H9 (cell line): ENCODE data around the gene TLE6. TPM values are rescaled to one million over a fixed set of nuclear protein-coding genes. Genes with fewer than 3 reads are reported as not detected.

ENCODE experiments used
- DNase-seq: peaks from one replicate; pipeline ENCODE4 v3.0.0-alpha.2; 2017
- H2AFZ ChIP-seq: one replicate; pipeline ENCODE4 v1.6.1; 2013; ENCODE audit warnings: mild to moderate bottlenecking, low read length, control low read depth, moderate library complexity
- H2AK5ac ChIP-seq: 2 replicates; pipeline ENCODE4 v1.6.1; 2013; ENCODE audit warnings: low read length, control low read depth, mixed read lengths; ENCODE audit not compliant: insufficient read length
- H2BK120ac ChIP-seq: one replicate; pipeline ENCODE4 v1.6.1; 2013; ENCODE audit warnings: low read depth, mild to moderate bottlenecking, low read length, control low read depth, inconsistent platforms; ENCODE audit not compliant: poor library complexity, severe bottlenecking
- H2BK12ac ChIP-seq: 2 replicates; pipeline ENCODE4 v1.6.1; 2013; ENCODE audit warnings: low read length, control low read depth, mixed read lengths, low read depth; ENCODE audit not compliant: insufficient read length
- H2BK15ac ChIP-seq: 2 replicates; pipeline ENCODE4 v1.6.1; 2013; ENCODE audit warnings: low read depth, low read length, control low read depth
- H2BK20ac ChIP-seq: one replicate; pipeline ENCODE4 v1.6.1; 2013; ENCODE audit warnings: low read depth, mild to moderate bottlenecking, low read length, control low read depth, inconsistent platforms; ENCODE audit not compliant: poor library complexity, severe bottlenecking
- H2BK5ac ChIP-seq: 2 replicates; pipeline ENCODE4 v1.6.1; 2013; ENCODE audit warnings: low read length, control low read depth, mixed read lengths; ENCODE audit not compliant: insufficient read length
- H3K14ac ChIP-seq: 2 replicates; pipeline ENCODE4 v1.6.1; 2013; ENCODE audit warnings: low read length, control low read depth; ENCODE audit not compliant: insufficient read depth
- H3K18ac ChIP-seq: 2 replicates; pipeline ENCODE4 v1.6.1; 2013; ENCODE audit warnings: low read depth, mild to moderate bottlenecking, mixed read lengths, low read length, control low read depth; ENCODE audit not compliant: insufficient read length
- H3K23ac ChIP-seq: 2 replicates; pipeline ENCODE4 v1.6.1; 2013; ENCODE audit warnings: low read length, control low read depth, mixed read lengths, low read depth; ENCODE audit not compliant: insufficient read length
- H3K23me2 ChIP-seq: 2 replicates; pipeline ENCODE4 v1.6.1; 2013; ENCODE audit warnings: low read depth, mild to moderate bottlenecking, mixed read lengths, low read length, control low read depth; ENCODE audit not compliant: insufficient read length, poor library complexity, severe bottlenecking
- H3K27ac ChIP-seq: 2 replicates; pipeline ENCODE4 v1.5.1; 2013; ENCODE audit warnings: low read length, control low read depth, mixed read lengths, low read depth; ENCODE audit not compliant: insufficient read length
- H3K27me3 ChIP-seq: 2 replicates; pipeline ENCODE4 v1.6.1; 2013; ENCODE audit warnings: low read length, control low read depth, inconsistent platforms; ENCODE audit not compliant: insufficient read depth
- H3K4ac ChIP-seq: 2 replicates; pipeline ENCODE4 v1.6.1; 2013; ENCODE audit warnings: low read depth, mild to moderate bottlenecking, control low read depth, inconsistent platforms, low read length, moderate library complexity
- H3K4me1 ChIP-seq: 2 replicates; pipeline ENCODE4 v1.6.1; 2013; ENCODE audit warnings: low read length, control low read depth, inconsistent platforms; ENCODE audit not compliant: insufficient read depth
- H3K4me2 ChIP-seq: 2 replicates; pipeline ENCODE4 v1.6.1; 2013; ENCODE audit warnings: low read length, control low read depth, mixed read lengths; ENCODE audit not compliant: insufficient read length, insufficient read depth
- H3K56ac ChIP-seq: 2 replicates; pipeline ENCODE4 v1.6.1; 2013; ENCODE audit warnings: low read depth, mild to moderate bottlenecking, mixed read lengths, low read length, control low read depth; ENCODE audit not compliant: insufficient read length
- H3K79me1 ChIP-seq: 2 replicates; pipeline ENCODE4 v1.6.1; 2013; ENCODE audit warnings: low read depth, mild to moderate bottlenecking, moderate library complexity, low read length, control low read depth, inconsistent platforms; ENCODE audit not compliant: insufficient read depth, poor library complexity, severe bottlenecking
- H3K79me2 ChIP-seq: 2 replicates; pipeline ENCODE4 v1.6.1; 2013; ENCODE audit warnings: low read length, control low read depth, inconsistent platforms; ENCODE audit not compliant: insufficient read depth
- H3K9ac ChIP-seq: 2 replicates; pipeline ENCODE4 v1.6.1; 2013; ENCODE audit warnings: low read length, control low read depth, mixed read lengths; ENCODE audit not compliant: insufficient read length; ENCODE audit errors: extremely low read depth
- H3K9me3 ChIP-seq: one replicate; pipeline ENCODE4 v1.6.1; 2013; ENCODE audit warnings: low read depth, low read length, inconsistent platforms; ENCODE audit not compliant: control insufficient read depth
- H3T11ph ChIP-seq: one replicate; pipeline ENCODE4 v1.6.1; 2013; ENCODE audit warnings: mild to moderate bottlenecking, low read length, control low read depth, inconsistent platforms
- H4K20me1 ChIP-seq: one replicate; pipeline ENCODE4 v1.6.1; 2013; ENCODE audit not compliant: control insufficient read depth, insufficient read length, insufficient read depth
- H4K5ac ChIP-seq: 2 replicates; pipeline ENCODE4 v1.6.1; 2013; ENCODE audit warnings: low read depth, mild to moderate bottlenecking, mixed read lengths, low read length, control low read depth; ENCODE audit not compliant: insufficient read length
- H4K8ac ChIP-seq: replicated peaks from 2 replicates; pipeline ENCODE4 v1.6.1; 2013; ENCODE audit warnings: low read length, control low read depth, mixed read lengths, low read depth; ENCODE audit not compliant: insufficient read length
- H4K91ac ChIP-seq: 2 replicates; pipeline ENCODE4 v1.6.1; 2013; ENCODE audit warnings: low read depth, mild to moderate bottlenecking, moderate library complexity, mixed read lengths, low read length, control low read depth; ENCODE audit not compliant: insufficient read length
- H3K27ac Mint-ChIP-seq, 3 experiments: 2 replicates in 2 of 3; 3 replicates in 1 of 3; pipeline ENCODE4 v1.8.0; 2020 to 2021; ENCODE audit warnings: mixed read lengths in 3 of 3, mild to moderate bottlenecking in 1 of 3, moderate library complexity in 1 of 3
- H3K27me3 Mint-ChIP-seq: 2 replicates; pipeline ENCODE4 v1.8.0; 2021; ENCODE audit warnings: low read depth, mild to moderate bottlenecking, moderate library complexity, mixed read lengths
- H3K36me3 Mint-ChIP-seq, 3 experiments: 2 replicates in 2 of 3; 3 replicates in 1 of 3; pipeline ENCODE4 v1.8.0; 2020 to 2021; ENCODE audit warnings: low read depth in 3 of 3, mixed read lengths in 3 of 3; ENCODE audit not compliant: insufficient read depth in 1 of 3
- H3K4me1 Mint-ChIP-seq, 2 experiments: 2 replicates each; pipeline ENCODE4 v1.8.0; 2020; ENCODE audit warnings: mixed read lengths in 2 of 2
- H3K4me3 Mint-ChIP-seq, 2 experiments: 2 replicates in 1 of 2; 3 replicates in 1 of 2; pipeline ENCODE4 v1.8.0; 2020 to 2021; ENCODE audit warnings: mild to moderate bottlenecking in 2 of 2, mixed read lengths in 2 of 2, moderate library complexity in 1 of 2
- H3K9me3 Mint-ChIP-seq, 2 experiments: 2 replicates in 1 of 2; 3 replicates in 1 of 2; pipeline ENCODE4 v1.8.0; 2020; ENCODE audit warnings: mild to moderate bottlenecking in 2 of 2, mixed read lengths in 2 of 2, moderate library complexity in 1 of 2
- CTCF ChIP-seq: fragments of 200-600 bp; sonication (generic); conservative IDR thresholded peaks from 3 replicates; pipeline ENCODE4 v1.8.0; 2021; ENCODE audit warnings: antibody characterized with exemption, mild to moderate bottlenecking
- WGBS: extraction: QIAGEN DNeasy Blood & Tissue Kit; methylation state at CpG from one replicate; pipeline ENCODE4 v1.1.7; 2013; ENCODE audit warnings: missing lambda C conversion rate, low lambda C conversion rate, mixed read lengths; ENCODE audit not compliant: insufficient read length; ENCODE audit errors: extremely low coverage; 5-methylcytosine and 5-hydroxymethylcytosine counted together
- long read RNA-seq: library from polyadenylated mRNA; unstranded; transcript quantifications from one replicate; pipeline ENCODE4 v2.0.0, GENCODE V29; 2020
- total RNA-seq: library from RNA; stranded (reverse); gene quantifications from 2 replicates; pipeline ENCODE4 v1.2.1, GENCODE V29; 2021

TLE6 gene
- 1.1 and 1.7 TPM in 2 replicates for total RNA-seq
- long read RNA-seq, partial matches to known transcripts, result 0 of 1 reads
- long read RNA-seq, other reads (novel, unspliced or antisense), result 1 of 1 reads

GRCh38 chr19:2977001-2977745, at the start of gene TLE6:
Gene TLE6, plus strand, starts transcription at chr19:2977564. Its CDS starts 670 bp downstream, at chr19:2978234.
- Histone ChIP-seq H3K9ac (no peak within 1 kb of the TSS), H4K5ac (no peak within 1 kb of the TSS), H4K91ac (no peak within 1 kb of the TSS), H2BK12ac (no peak within 1 kb of the TSS), H2BK15ac (no peak within 1 kb of the TSS), H4K20me1 (no peaks in the 10 kb centered on the region), H3K23me2 (peaks cover 5% of the 10 kb centered on the region), H3K9me3 (no peaks in the 10 kb centered on the region), H3K4me1 (peaks cover 2% of the 10 kb centered on the region; the same call in 1 of the 2 replicates), H3K27ac (no peak within 1 kb of the TSS), H2AFZ (no peak within 1 kb of the TSS), H3K4ac (no peak within 1 kb of the TSS), H3T11ph (no peak within 1 kb of the TSS), H3K18ac (no peak within 1 kb of the TSS), H2BK120ac (no peak within 1 kb of the TSS), H4K8ac (no peak within 1 kb of the TSS), H3K56ac (no peak within 1 kb of the TSS), H2BK5ac (no peak within 1 kb of the TSS), H2AK5ac (no peak within 1 kb of the TSS), H3K14ac (no peak within 1 kb of the TSS), H3K79me1 (no peaks in the 10 kb centered on the region), H3K23ac (no peak within 1 kb of the TSS), H3K27me3 (no peaks in the 10 kb centered on the region), H3K79me2 (no peaks in the 10 kb centered on the region), H3K4me2 (peak within 1 kb of the TSS; percentile 57), H2BK20ac (no peak within 1 kb of the TSS)
- H3K36me3 Mint-ChIP-seq, result no peaks in the 10 kb centered on the region; a peak in 1 of 7 replicates
- no CpG with 5 or more reads among the region's 51 CpGs for WGBS
- peaks cover 94% of the 10 kb centered on the region for H3K27me3 Mint-ChIP-seq
- no peak within 1 kb of the TSS for H3K27ac Mint-ChIP-seq
- H3K4me1 Mint-ChIP-seq, result peaks cover 22 to 36% of the 10 kb centered on the region in 2 experiments
- peaks cover 0 to 4% of the 10 kb centered on the region in 2 experiments; a peak in 1 of 5 replicates for H3K9me3 Mint-ChIP-seq
- no peak for TF ChIP-seq CTCF
- H3K4me3 Mint-ChIP-seq, result peak within 1 kb of the TSS; percentile 61 to 83
- DNase-seq, result peak; percentile 99
